Measurements from ENCODE around the gene SLC4A4.

The SLC4A4 gene

DNA sequence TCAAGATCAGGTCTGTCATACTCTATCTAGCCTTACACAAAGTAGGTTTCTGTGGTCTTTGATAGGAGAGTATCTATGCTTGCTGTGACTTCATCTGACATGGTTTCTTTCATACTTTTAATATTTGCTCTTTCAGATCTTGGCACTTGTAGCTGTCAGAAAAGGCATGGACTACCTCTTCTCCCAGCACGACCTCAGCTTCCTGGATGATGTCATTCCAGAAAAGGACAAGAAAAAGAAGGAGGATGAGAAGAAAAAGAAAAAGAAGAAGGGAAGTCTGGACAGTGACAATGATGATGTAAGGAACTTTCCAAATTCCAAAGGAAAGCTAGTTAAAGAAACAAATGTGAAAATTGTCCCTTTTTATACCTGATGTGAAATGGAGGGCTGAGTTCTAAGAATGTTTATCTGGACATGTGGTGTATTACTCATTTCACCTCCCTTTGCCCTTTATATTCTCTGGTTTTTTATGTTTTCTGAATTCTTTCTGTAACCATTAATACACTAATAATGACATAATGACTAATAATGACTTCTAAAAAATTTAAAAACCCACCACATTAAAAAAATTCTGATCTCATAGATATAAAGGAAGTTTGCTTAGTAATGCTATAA lies 221.2 kb downstream of the SLC4A4 start:
- no peak overlapping the region for H3K9ac ChIP-seq (ENCODE audit: low read length)
- H3K27ac ChIP-seq (ENCODE audit: low read depth, low read length) = no peak overlapping the region
- TF ChIP-seq, protein P1, sequence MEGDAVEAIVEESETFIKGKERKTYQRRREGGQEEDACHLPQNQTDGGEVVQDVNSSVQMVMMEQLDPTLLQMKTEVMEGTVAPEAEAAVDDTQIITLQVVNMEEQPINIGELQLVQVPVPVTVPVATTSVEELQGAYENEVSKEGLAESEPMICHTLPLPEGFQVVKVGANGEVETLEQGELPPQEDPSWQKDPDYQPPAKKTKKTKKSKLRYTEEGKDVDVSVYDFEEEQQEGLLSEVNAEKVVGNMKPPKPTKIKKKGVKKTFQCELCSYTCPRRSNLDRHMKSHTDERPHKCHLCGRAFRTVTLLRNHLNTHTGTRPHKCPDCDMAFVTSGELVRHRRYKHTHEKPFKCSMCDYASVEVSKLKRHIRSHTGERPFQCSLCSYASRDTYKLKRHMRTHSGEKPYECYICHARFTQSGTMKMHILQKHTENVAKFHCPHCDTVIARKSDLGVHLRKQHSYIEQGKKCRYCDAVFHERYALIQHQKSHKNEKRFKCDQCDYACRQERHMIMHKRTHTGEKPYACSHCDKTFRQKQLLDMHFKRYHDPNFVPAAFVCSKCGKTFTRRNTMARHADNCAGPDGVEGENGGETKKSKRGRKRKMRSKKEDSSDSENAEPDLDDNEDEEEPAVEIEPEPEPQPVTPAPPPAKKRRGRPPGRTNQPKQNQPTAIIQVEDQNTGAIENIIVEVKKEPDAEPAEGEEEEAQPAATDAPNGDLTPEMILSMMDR (IDR thresholded peaks at IDR 0.05; ENCODE audit: insufficient read depth, low read length, poor library complexity, severe bottlenecking) = no peak
- TF ChIP-seq EZH2phosphoT487 (conservative IDR thresholded peaks at IDR 0.05; ENCODE audit: low read length) = no peak
- no peaks in the 10 kb centered on the region for H4K20me1 ChIP-seq (ENCODE audit: low read depth, low read length)
- no peaks in the 10 kb centered on the region for H3K79me2 ChIP-seq (ENCODE audit: insufficient read depth, low read length)
- no peaks in the 10 kb centered on the region for H3K9me2 ChIP-seq (replicated peaks; ENCODE audit: insufficient read depth, low read length)
- no peak overlapping the region for H3K4me3 ChIP-seq (ENCODE audit: insufficient read depth, low read length, poor library complexity, severe bottlenecking)
- no peaks in the 10 kb centered on the region for H3F3A ChIP-seq (ENCODE audit: insufficient read depth)
- H2AFZ ChIP-seq (ENCODE audit: low read depth, low read length, severe bottlenecking) = no peak overlapping the region
- no peaks in the 10 kb centered on the region for H3K9me3 ChIP-seq (ENCODE audit: insufficient read depth, low read length)
- H3K27me3 ChIP-seq (ENCODE audit: low read length) = no peaks in the 10 kb centered on the region
- H3K4me2 ChIP-seq (ENCODE audit: low read depth, low read length, poor library complexity, severe bottlenecking) = no peak overlapping the region
- no peaks in the 10 kb centered on the region for H3K36me3 ChIP-seq (ENCODE audit: low read length)

DNA sequence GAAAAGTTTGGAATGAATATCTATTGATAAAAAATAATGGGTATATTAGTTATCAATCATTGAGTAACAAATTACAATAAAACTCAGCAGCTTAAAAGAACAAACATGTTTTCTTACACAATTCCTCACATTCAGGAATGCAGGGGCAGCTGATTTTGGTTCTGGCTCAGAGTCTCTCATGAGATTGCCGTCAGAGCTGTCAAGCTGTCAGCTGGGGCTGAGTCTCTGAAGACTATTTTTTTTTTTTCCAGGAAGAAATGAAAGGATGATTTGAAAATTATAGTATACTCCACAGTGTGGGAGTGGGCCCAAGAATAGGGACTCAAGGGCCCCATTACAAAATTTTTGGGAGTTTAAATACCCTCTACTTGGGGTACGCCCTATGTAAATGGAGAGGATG lies 226.0 kb downstream of the SLC4A4 start:
- Histone ChIP-seq H3K27ac (ENCODE audit: low read depth, low read length) (no peak overlapping the region), H3K9me3 (ENCODE audit: insufficient read depth, low read length) (no peaks in the 10 kb centered on the region), H3K9ac (ENCODE audit: low read length) (no peak overlapping the region), H3K9me2 (replicated peaks; ENCODE audit: insufficient read depth, low read length) (no peaks in the 10 kb centered on the region), H2AFZ (ENCODE audit: low read depth, low read length, severe bottlenecking) (no peak overlapping the region), H4K20me1 (ENCODE audit: low read depth, low read length) (no peaks in the 10 kb centered on the region), H3K4me2 (ENCODE audit: low read depth, low read length, poor library complexity, severe bottlenecking) (no peak overlapping the region), H3F3A (ENCODE audit: insufficient read depth) (no peaks in the 10 kb centered on the region), H3K27me3 (ENCODE audit: low read length) (no peaks in the 10 kb centered on the region), H3K36me3 (ENCODE audit: low read length) (no peaks in the 10 kb centered on the region), H3K79me2 (ENCODE audit: insufficient read depth, low read length) (no peaks in the 10 kb centered on the region), H3K4me3 (ENCODE audit: insufficient read depth, low read length, poor library complexity, severe bottlenecking) (no peak overlapping the region)
- no peak for TF ChIP-seq EZH2phosphoT487 (conservative IDR thresholded peaks at IDR 0.05; ENCODE audit: low read length)
- TF ChIP-seq, protein P1 (IDR thresholded peaks at IDR 0.05; ENCODE audit: insufficient read depth, low read length, poor library complexity, severe bottlenecking) = no peak

DNA sequence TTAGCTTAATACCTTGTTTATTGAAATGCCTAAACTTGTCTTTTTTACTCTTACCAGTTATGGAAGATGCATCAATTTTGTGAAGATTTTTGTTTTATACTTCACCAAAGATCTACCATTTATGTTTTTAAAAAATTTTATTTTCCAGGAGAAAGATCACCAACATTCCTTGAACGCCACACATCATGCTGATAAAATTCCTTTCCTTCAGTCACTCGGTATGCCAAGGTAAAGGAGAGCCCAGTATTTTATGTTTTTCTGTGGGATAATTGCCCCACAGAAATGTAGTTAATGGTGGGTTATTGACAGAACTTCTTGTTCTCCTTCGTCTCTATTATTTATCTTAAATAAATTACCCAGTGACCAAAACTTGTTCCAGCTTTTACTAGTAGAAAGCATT lies 228.0 kb downstream of the SLC4A4 start:
- H3F3A ChIP-seq (ENCODE audit: insufficient read depth) = no peaks in the 10 kb centered on the region
- no peaks in the 10 kb centered on the region for H3K27me3 ChIP-seq (ENCODE audit: low read length)
- H4K20me1 ChIP-seq (ENCODE audit: low read depth, low read length) = no peaks in the 10 kb centered on the region
- H2AFZ ChIP-seq (ENCODE audit: low read depth, low read length, severe bottlenecking) = no peak overlapping the region
- no peak overlapping the region for H3K9ac ChIP-seq (ENCODE audit: low read length)
- H3K27ac ChIP-seq (ENCODE audit: low read depth, low read length) = no peak overlapping the region
- H3K4me2 ChIP-seq (ENCODE audit: low read depth, low read length, poor library complexity, severe bottlenecking) = no peak overlapping the region
- H3K9me3 ChIP-seq (ENCODE audit: insufficient read depth, low read length) = no peaks in the 10 kb centered on the region
- H3K79me2 ChIP-seq (ENCODE audit: insufficient read depth, low read length) = no peaks in the 10 kb centered on the region
- no peak overlapping the region for H3K4me3 ChIP-seq (ENCODE audit: insufficient read depth, low read length, poor library complexity, severe bottlenecking)
- TF ChIP-seq EZH2phosphoT487 (conservative IDR thresholded peaks at IDR 0.05; ENCODE audit: low read length) = no peak
- TF ChIP-seq, protein P1 (IDR thresholded peaks at IDR 0.05; ENCODE audit: insufficient read depth, low read length, poor library complexity, severe bottlenecking) = no peak
- no peaks in the 10 kb centered on the region for H3K9me2 ChIP-seq (replicated peaks; ENCODE audit: insufficient read depth, low read length)
- no peaks in the 10 kb centered on the region for H3K36me3 ChIP-seq (ENCODE audit: low read length)
